ENCODE data around the gene C1R.

C1R gene

DNA sequence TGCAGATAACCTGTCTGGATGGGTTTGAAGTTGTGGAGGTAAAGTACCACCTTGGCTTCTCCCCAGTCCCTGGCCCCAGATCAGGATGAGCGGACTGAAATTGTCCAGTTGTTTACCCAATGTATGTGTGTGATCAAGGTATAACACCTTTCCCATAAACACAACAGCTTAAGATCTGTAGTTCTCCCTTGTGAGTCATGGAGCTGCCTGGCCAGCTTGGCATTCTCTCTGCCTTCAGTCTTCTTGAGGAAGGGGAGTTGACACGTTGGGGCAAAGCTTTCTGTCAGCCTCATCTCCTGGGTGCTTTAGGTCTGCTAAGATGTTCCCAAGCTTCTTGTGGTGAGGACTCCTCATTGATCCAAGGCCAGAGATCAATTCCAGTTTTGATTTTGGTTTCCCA lies 25.6 kb downstream of the C1R start:
- no peak overlapping the region for H3K4me2 ChIP-seq (ENCODE audit: low read depth, low read length)
- no peaks in the 10 kb centered on the region for H3K79me2 ChIP-seq (ENCODE audit: low read length)
- H3K9me2 ChIP-seq (replicated peaks; ENCODE audit: insufficient read depth, low read length), result no peaks in the 10 kb centered on the region
- H3K36me3 ChIP-seq (replicated peaks; ENCODE audit: insufficient read depth, low read length), result no peaks in the 10 kb centered on the region
- H3K9ac ChIP-seq (ENCODE audit: low read length), result no peak overlapping the region
- no peaks in the 10 kb centered on the region for H3K4me1 ChIP-seq (ENCODE audit: low read length)
- no peak for DNase-seq
- H3K4me3 ChIP-seq (ENCODE audit: low read length), result no peak overlapping the region
- no peaks in the 10 kb centered on the region for H3K27me3 ChIP-seq (replicated peaks; ENCODE audit: insufficient read depth, low read length)
- no peak overlapping the region for H2AFZ ChIP-seq (ENCODE audit: low read length)
- no peaks in the 10 kb centered on the region for H3K9me3 ChIP-seq (replicated peaks; ENCODE audit: insufficient read depth, low read length)
- no peaks in the 10 kb centered on the region for H4K20me1 ChIP-seq (ENCODE audit: insufficient read depth, low read length)
- no peak overlapping the region for H3K27ac ChIP-seq (ENCODE audit: low read length)
- H3F3A ChIP-seq (ENCODE audit: insufficient read depth, low read length), result no peaks in the 10 kb centered on the region
- TF ChIP-seq EZH2phosphoT487 (IDR thresholded peaks at IDR 0.05; ENCODE audit: low read length), result no peak
- no peak for TF ChIP-seq EZH2 (optimal IDR thresholded peaks at IDR 0.05; ENCODE audit: low read depth, low read length)
- TF ChIP-seq, protein P1, sequence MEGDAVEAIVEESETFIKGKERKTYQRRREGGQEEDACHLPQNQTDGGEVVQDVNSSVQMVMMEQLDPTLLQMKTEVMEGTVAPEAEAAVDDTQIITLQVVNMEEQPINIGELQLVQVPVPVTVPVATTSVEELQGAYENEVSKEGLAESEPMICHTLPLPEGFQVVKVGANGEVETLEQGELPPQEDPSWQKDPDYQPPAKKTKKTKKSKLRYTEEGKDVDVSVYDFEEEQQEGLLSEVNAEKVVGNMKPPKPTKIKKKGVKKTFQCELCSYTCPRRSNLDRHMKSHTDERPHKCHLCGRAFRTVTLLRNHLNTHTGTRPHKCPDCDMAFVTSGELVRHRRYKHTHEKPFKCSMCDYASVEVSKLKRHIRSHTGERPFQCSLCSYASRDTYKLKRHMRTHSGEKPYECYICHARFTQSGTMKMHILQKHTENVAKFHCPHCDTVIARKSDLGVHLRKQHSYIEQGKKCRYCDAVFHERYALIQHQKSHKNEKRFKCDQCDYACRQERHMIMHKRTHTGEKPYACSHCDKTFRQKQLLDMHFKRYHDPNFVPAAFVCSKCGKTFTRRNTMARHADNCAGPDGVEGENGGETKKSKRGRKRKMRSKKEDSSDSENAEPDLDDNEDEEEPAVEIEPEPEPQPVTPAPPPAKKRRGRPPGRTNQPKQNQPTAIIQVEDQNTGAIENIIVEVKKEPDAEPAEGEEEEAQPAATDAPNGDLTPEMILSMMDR (IDR thresholded peaks at IDR 0.05; ENCODE audit: low read length), result no peak

DNA sequence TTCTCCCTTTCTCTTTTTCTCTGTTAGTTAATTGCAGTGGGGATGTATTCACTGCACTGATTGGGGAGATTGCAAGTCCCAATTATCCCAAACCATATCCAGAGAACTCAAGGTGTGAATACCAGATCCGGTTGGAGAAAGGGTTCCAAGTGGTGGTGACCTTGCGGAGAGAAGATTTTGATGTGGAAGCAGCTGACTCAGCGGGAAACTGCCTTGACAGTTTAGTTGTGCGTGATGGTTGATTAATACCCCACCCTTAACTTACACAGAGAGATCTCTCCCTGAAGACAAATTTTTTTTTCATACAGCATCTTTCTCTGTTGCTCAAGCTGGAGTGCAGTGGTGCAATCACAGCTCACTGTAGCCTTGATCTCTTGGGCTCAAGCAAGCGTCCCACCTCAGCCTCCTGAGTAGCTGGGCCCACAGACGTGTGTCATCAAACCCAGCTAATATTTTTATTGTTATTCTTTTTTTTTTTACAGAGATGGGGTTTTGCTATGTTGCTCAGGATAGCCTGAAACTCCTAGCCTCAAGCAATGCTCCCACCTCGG lies 27.1 kb downstream of the C1R start:
- Histone ChIP-seq H3K4me2 (ENCODE audit: low read depth, low read length) (no peak overlapping the region), H3K9me3 (replicated peaks; ENCODE audit: insufficient read depth, low read length) (no peaks in the 10 kb centered on the region), H3K4me1 (ENCODE audit: low read length) (no peaks in the 10 kb centered on the region), H3K4me3 (ENCODE audit: low read length) (no peak overlapping the region), H3F3A (ENCODE audit: insufficient read depth, low read length) (no peaks in the 10 kb centered on the region), H3K27ac (ENCODE audit: low read length) (no peak overlapping the region), H2AFZ (ENCODE audit: low read length) (no peak overlapping the region), H3K36me3 (replicated peaks; ENCODE audit: insufficient read depth, low read length) (no peaks in the 10 kb centered on the region), H3K27me3 (replicated peaks; ENCODE audit: insufficient read depth, low read length) (no peaks in the 10 kb centered on the region), H3K9me2 (replicated peaks; ENCODE audit: insufficient read depth, low read length) (no peaks in the 10 kb centered on the region), H4K20me1 (ENCODE audit: insufficient read depth, low read length) (no peaks in the 10 kb centered on the region), H3K9ac (ENCODE audit: low read length) (no peak overlapping the region), H3K79me2 (ENCODE audit: low read length) (no peaks in the 10 kb centered on the region)
- DNase-seq, result no peak
- TF ChIP-seq EZH2 (optimal IDR thresholded peaks at IDR 0.05; ENCODE audit: low read depth, low read length) (no peak), EZH2phosphoT487 (IDR thresholded peaks at IDR 0.05; ENCODE audit: low read length) (no peak)
- TF ChIP-seq, protein P1 (IDR thresholded peaks at IDR 0.05; ENCODE audit: low read length), result no peak

- Histone ChIP-seq H3K9ac (ENCODE audit: low read length) (no peak overlapping the region), H3K4me2 (ENCODE audit: low read depth, low read length) (no peak overlapping the region)
- DNase-seq, result no peak
Observed at GRCh38 chr12:7064516-7064915, 27.7 kb downstream of the C1R start.

More at GRCh38 chr12:7064516-7064915, 27.7 kb downstream of the C1R start:
- no peaks in the 10 kb centered on the region for H3K36me3 ChIP-seq (replicated peaks; ENCODE audit: insufficient read depth, low read length)
- H3K9me3 ChIP-seq (replicated peaks; ENCODE audit: insufficient read depth, low read length), result no peaks in the 10 kb centered on the region
- no peaks in the 10 kb centered on the region for H3K4me1 ChIP-seq (ENCODE audit: low read length)
- H3F3A ChIP-seq (ENCODE audit: insufficient read depth, low read length), result no peaks in the 10 kb centered on the region
- H2AFZ ChIP-seq (ENCODE audit: low read length), result no peak overlapping the region
- no peaks in the 10 kb centered on the region for H3K9me2 ChIP-seq (replicated peaks; ENCODE audit: insufficient read depth, low read length)
- H4K20me1 ChIP-seq (ENCODE audit: insufficient read depth, low read length), result no peaks in the 10 kb centered on the region
- TF ChIP-seq EZH2 (optimal IDR thresholded peaks at IDR 0.05; ENCODE audit: low read depth, low read length) (no peak), EZH2phosphoT487 (IDR thresholded peaks at IDR 0.05; ENCODE audit: low read length) (no peak)
- TF ChIP-seq, protein P1 (IDR thresholded peaks at IDR 0.05; ENCODE audit: low read length), result no peak
- no peak overlapping the region for H3K4me3 ChIP-seq (ENCODE audit: low read length)
- no peaks in the 10 kb centered on the region for H3K79me2 ChIP-seq (ENCODE audit: low read length)
- H3K27me3 ChIP-seq (replicated peaks; ENCODE audit: insufficient read depth, low read length), result no peaks in the 10 kb centered on the region
- no peak overlapping the region for H3K27ac ChIP-seq (ENCODE audit: low read length)

Measured in MM.1S (cell line).